Neural progenitor cell (in vitro differentiated cells): Measurements from ENCODE around the gene DOCK4. TPM values are rescaled to one million over a fixed set of nuclear protein-coding genes. Genes with fewer than 3 reads are reported as not detected.

ENCODE experiments used
- DNase-seq: peaks from one replicate; pipeline ENCODE4 v3.0.0-alpha.2; 2016; ENCODE audit warnings: low spot score
- H2AFZ ChIP-seq: fragments of 200-600 bp; sonication (generic); replicated peaks from 2 replicates; pipeline ENCODE4 v1.6.1; 2016; ENCODE audit warnings: antibody characterized with exemption
- H3F3A ChIP-seq: fragments of 200-600 bp; sonication (generic); 2 replicates; pipeline ENCODE4 v1.6.1; 2016; ENCODE audit warnings: antibody characterized with exemption, low read depth
- H3K27ac ChIP-seq: fragments of 200-600 bp; sonication (generic); 2 replicates; pipeline ENCODE4 v1.5.1; 2016; ENCODE audit warnings: mild to moderate bottlenecking
- H3K27me3 ChIP-seq: fragments of 200-600 bp; sonication (generic); 2 replicates; pipeline ENCODE4 v1.6.1; 2016; ENCODE audit warnings: mild to moderate bottlenecking, moderate library complexity
- H3K36me3 ChIP-seq: fragments of 200-600 bp; sonication (generic); 2 replicates; pipeline ENCODE4 v1.5.1; 2016
- H3K4me1 ChIP-seq: fragments of 200-600 bp; sonication (generic); 2 replicates; pipeline ENCODE4 v1.6.1; 2016; ENCODE audit warnings: mixed run types
- H3K4me2 ChIP-seq: fragments of 200-600 bp; sonication (generic); 2 replicates; pipeline ENCODE4 v1.6.1; 2016
- H3K4me3 ChIP-seq: fragments of 200-600 bp; sonication (generic); 2 replicates; pipeline ENCODE4 v1.5.1; 2016
- H3K79me2 ChIP-seq: fragments of 200-600 bp; sonication (generic); 2 replicates; pipeline ENCODE4 v1.6.1; 2016; ENCODE audit warnings: low read depth
- H3K9ac ChIP-seq: fragments of 200-600 bp; sonication (generic); 2 replicates; pipeline ENCODE4 v1.6.1; 2016
- H3K9me3 ChIP-seq: fragments of 200-600 bp; sonication (generic); 2 replicates; pipeline ENCODE4 v1.5.1; 2016; ENCODE audit warnings: low read depth
- H4K20me1 ChIP-seq: fragments of 200-600 bp; sonication (generic); 2 replicates; pipeline ENCODE4 v1.6.1; 2016; ENCODE audit warnings: low read depth
- H3K27ac Mint-ChIP-seq: 3 replicates; pipeline ENCODE4 v1.8.0; 2021; ENCODE audit warnings: mixed read lengths
- H3K27me3 Mint-ChIP-seq: 2 replicates; pipeline ENCODE4 v1.8.0; 2022; ENCODE audit warnings: low read depth, mild to moderate bottlenecking, inconsistent platforms, moderate library complexity, mixed read lengths; ENCODE audit not compliant: insufficient read depth
- H3K36me3 Mint-ChIP-seq: 3 replicates; pipeline ENCODE4 v1.8.0; 2021; ENCODE audit warnings: mixed read lengths
- H3K4me1 Mint-ChIP-seq: 3 replicates; pipeline ENCODE4 v1.8.0; 2021; ENCODE audit warnings: mixed read lengths
- H3K4me3 Mint-ChIP-seq: 3 replicates; pipeline ENCODE4 v1.8.0; 2021; ENCODE audit warnings: mild to moderate bottlenecking, moderate library complexity, mixed read lengths
- H3K9me3 Mint-ChIP-seq: 3 replicates; pipeline ENCODE4 v1.8.0; 2020; ENCODE audit warnings: mixed read lengths
- EZH2 ChIP-seq: fragments of 200-600 bp; sonication (generic); IDR thresholded peaks from 2 replicates; pipeline ENCODE4 v1.6.1; 2017; ENCODE audit warnings: antibody characterized with exemption, mild to moderate bottlenecking, moderate library complexity
- EZH2phosphoT487 ChIP-seq: fragments of 200-600 bp; sonication (generic); IDR thresholded peaks from 2 replicates; pipeline ENCODE4 v1.6.1; 2017; ENCODE audit warnings: antibody characterized with exemption
- total RNA-seq: library from RNA; depleted of rRNA; stranded (reverse); fragments of >200 nt; gene quantifications from 2 replicates; pipeline ENCODE4 v1.2.3, GENCODE V29; 2015; ENCODE audit warnings: low replicate concordance
- TF ChIP-seq, protein P1 (sequence below): fragments of 200-600 bp; sonication (generic); IDR thresholded peaks from 2 replicates; pipeline ENCODE4 v1.5.1; 2017; ENCODE audit warnings: antibody characterized with exemption, mild to moderate bottlenecking

DOCK4 gene
- total RNA-seq, 1 donor from 2014 or later, result 11.4 TPM

DNA sequence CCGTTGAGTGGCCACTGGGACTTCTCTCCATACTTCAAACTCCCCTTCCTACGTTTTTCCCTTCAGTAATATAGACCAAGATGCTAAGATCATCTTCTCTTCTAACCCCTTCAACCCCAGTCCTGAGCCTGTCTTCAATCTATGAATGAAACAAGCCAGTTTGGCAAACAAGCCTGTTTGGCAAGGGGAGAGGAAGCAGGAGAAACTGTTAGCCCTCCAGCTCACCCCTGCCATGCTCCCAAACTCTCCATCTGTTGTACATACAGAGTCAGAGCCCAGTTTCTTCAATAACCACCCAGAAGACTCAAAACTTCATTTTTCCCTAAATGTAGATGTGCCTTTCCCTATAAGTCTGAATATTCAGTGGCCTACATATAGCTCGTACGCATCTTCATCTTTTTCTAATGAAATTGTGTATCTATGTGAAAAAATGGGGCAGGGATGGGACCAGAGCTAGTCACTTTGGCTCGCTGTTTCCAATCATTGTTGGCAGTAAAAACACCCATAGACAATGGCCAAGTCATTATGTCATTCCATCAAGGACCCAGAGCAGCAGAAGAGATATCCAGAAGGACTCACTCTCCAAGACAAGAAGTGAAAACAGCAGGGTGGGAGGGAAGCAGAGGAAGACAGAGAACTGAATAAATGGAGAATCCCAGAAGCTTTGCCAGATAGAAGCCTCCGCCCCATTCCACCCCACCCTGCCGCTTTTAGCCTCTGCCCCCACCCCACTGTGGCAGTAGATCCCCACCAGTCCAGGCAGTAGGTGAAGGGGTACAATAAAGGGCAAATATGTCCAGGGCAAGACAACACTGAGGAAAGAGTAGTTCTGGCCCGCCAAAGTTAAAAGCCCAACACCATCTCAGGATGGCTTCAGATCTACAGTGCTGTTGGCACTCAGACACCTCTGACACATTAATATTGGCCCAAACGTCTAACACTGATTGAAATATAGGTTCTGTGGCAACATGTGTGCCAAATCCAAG lies 87.3 kb downstream of the DOCK4 start:
- Histone ChIP-seq H2AFZ (no peak overlapping the region), H3K27me3 (no peaks in the 10 kb centered on the region), H3K4me1 (peaks cover 6% of the 10 kb centered on the region), H3K4me2 (no peak overlapping the region), H3K36me3 (no peaks in the 10 kb centered on the region), H3K79me2 (no peaks in the 10 kb centered on the region), H3K9ac (no peak overlapping the region), H3K9me3 (no peaks in the 10 kb centered on the region), H3K4me3 (no peak overlapping the region), H3K27ac (no peak overlapping the region), H3F3A (no peaks in the 10 kb centered on the region), H4K20me1 (no peaks in the 10 kb centered on the region)
- no peaks in the 10 kb centered on the region for H3K4me1 Mint-ChIP-seq
- no peak for DNase-seq
- H3K9me3 Mint-ChIP-seq, result peaks cover 6% of the 10 kb centered on the region
- H3K27me3 Mint-ChIP-seq, result no peaks in the 10 kb centered on the region
- TF ChIP-seq, protein P1, sequence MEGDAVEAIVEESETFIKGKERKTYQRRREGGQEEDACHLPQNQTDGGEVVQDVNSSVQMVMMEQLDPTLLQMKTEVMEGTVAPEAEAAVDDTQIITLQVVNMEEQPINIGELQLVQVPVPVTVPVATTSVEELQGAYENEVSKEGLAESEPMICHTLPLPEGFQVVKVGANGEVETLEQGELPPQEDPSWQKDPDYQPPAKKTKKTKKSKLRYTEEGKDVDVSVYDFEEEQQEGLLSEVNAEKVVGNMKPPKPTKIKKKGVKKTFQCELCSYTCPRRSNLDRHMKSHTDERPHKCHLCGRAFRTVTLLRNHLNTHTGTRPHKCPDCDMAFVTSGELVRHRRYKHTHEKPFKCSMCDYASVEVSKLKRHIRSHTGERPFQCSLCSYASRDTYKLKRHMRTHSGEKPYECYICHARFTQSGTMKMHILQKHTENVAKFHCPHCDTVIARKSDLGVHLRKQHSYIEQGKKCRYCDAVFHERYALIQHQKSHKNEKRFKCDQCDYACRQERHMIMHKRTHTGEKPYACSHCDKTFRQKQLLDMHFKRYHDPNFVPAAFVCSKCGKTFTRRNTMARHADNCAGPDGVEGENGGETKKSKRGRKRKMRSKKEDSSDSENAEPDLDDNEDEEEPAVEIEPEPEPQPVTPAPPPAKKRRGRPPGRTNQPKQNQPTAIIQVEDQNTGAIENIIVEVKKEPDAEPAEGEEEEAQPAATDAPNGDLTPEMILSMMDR, result no peak
- TF ChIP-seq EZH2 (no peak), EZH2phosphoT487 (no peak)
- H3K4me3 Mint-ChIP-seq, result no peak overlapping the region
- H3K27ac Mint-ChIP-seq, result no peak overlapping the region
- peaks cover 1% of the 10 kb centered on the region for H3K36me3 Mint-ChIP-seq

GRCh38 chr7:112116894-112117293 lies 89.3 kb downstream of the DOCK4 start:
- H3F3A ChIP-seq, result no peaks in the 10 kb centered on the region
- H3K27me3 ChIP-seq, result no peaks in the 10 kb centered on the region
- H3K27ac ChIP-seq, result no peak overlapping the region
- no peaks in the 10 kb centered on the region for H4K20me1 ChIP-seq
- no peaks in the 10 kb centered on the region for H3K79me2 ChIP-seq
- Mint-ChIP-seq H3K4me1 (no peaks in the 10 kb centered on the region), H3K27me3 (no peaks in the 10 kb centered on the region), H3K4me3 (no peak overlapping the region), H3K36me3 (peaks cover 4% of the 10 kb centered on the region), H3K9me3 (peaks cover 3% of the 10 kb centered on the region), H3K27ac (no peak overlapping the region)
- no peak overlapping the region for H3K4me2 ChIP-seq
- H3K4me3 ChIP-seq, result no peak overlapping the region
- H3K9me3 ChIP-seq, result no peaks in the 10 kb centered on the region
- H2AFZ ChIP-seq, result no peak overlapping the region
- TF ChIP-seq, protein P1, result no peak
- TF ChIP-seq EZH2phosphoT487, result no peak
- no peaks in the 10 kb centered on the region for H3K36me3 ChIP-seq
- H3K9ac ChIP-seq, result no peak overlapping the region
- no peak for DNase-seq
- no peaks in the 10 kb centered on the region for H3K4me1 ChIP-seq

GRCh38 chr7:112116358-112116757 lies 89.8 kb downstream of the DOCK4 start:
- no peaks in the 10 kb centered on the region for H3K79me2 ChIP-seq
- no peak overlapping the region for H3K27ac Mint-ChIP-seq
- no peaks in the 10 kb centered on the region for H3K9me3 ChIP-seq
- no peaks in the 10 kb centered on the region for H4K20me1 ChIP-seq
- H3K36me3 Mint-ChIP-seq, result peaks cover 8% of the 10 kb centered on the region
- no peaks in the 10 kb centered on the region for H3K4me1 Mint-ChIP-seq
- H3K4me3 ChIP-seq, result no peak overlapping the region
- H3K36me3 ChIP-seq, result no peaks in the 10 kb centered on the region
- TF ChIP-seq EZH2phosphoT487, result no peak
- no peak for TF ChIP-seq EZH2
- TF ChIP-seq, protein P1, result no peak
- no peak overlapping the region for H3K4me2 ChIP-seq
- no peak overlapping the region for H3K9ac ChIP-seq
- H2AFZ ChIP-seq, result no peak overlapping the region
- no peak for DNase-seq
- H3K27ac ChIP-seq, result no peak overlapping the region
- H3K4me1 ChIP-seq, result no peaks in the 10 kb centered on the region
- no peaks in the 10 kb centered on the region for H3K27me3 Mint-ChIP-seq
- peaks cover 6% of the 10 kb centered on the region for H3K9me3 Mint-ChIP-seq
- no peak overlapping the region for H3K4me3 Mint-ChIP-seq
- H3F3A ChIP-seq, result no peaks in the 10 kb centered on the region
- H3K27me3 ChIP-seq, result no peaks in the 10 kb centered on the region
